ENCODE measurements around the gene CCDC74A.
"Not testable (repeated sequence)": the region's sequence is repeated elsewhere in the genome, so short reads cannot be mapped to it uniquely, and the experiment has no call there.

Gene CCDC74A

GRCh38 chr2:131521961-131522781, 5.5 kb upstream of the CCDC74A start:
- no peak overlapping the region for H3K4me3 ChIP-seq
- H3K27ac ChIP-seq, result no peak overlapping the region
- no peaks in the 10 kb centered on the region for H3K27me3 ChIP-seq
- no peaks in the 10 kb centered on the region for H3K9me3 ChIP-seq
- H3K36me3 ChIP-seq, result peaks cover 9 to 46% (median 35%) of the 10 kb centered on the region in 3 donors
- no peak for TF ChIP-seq CTCF (IDR thresholded peaks at IDR 0.05)
- no peak for DNase-seq
- H3K4me1 ChIP-seq, result peaks cover 0 to 2% (median 0%) of the 10 kb centered on the region in 4 donors
- intact Hi-C loops (cut with DNase I; ENCODE audit: low total_unique reads), result no loop called here

GRCh38 chr2:131525256-131525655, 2.4 kb upstream of the CCDC74A start:
- peaks cover 0 to 15% (median 5%) of the 10 kb centered on the region in 4 donors for H3K4me1 ChIP-seq
- H3K9me3 ChIP-seq; H3K27ac ChIP-seq; H3K27me3 ChIP-seq; intact Hi-C loops (cut with DNase I; ENCODE audit: low total_unique reads); H3K4me3 ChIP-seq: not testable (repeated sequence)
- peaks cover 4 to 15% (median 7%) of the 10 kb centered on the region in 3 donors for H3K36me3 ChIP-seq
- DNase-seq, result peak in 1 of 2 donors; percentile 23

GRCh38 chr2:131528981-131529863, 1.5 kb downstream of the CCDC74A start:
- H3K4me3 ChIP-seq, result peak overlapping the region; percentile 45 to 52
- H3K36me3 ChIP-seq; intact Hi-C loops (cut with DNase I; ENCODE audit: low total_unique reads); H3K27ac ChIP-seq; H3K27me3 ChIP-seq; H3K9me3 ChIP-seq: not testable (repeated sequence)
- peak in 1 of 2 donors; percentile 65 for DNase-seq
- H3K4me1 ChIP-seq, result peaks cover 0 to 15% (median 5%) of the 10 kb centered on the region in 4 donors

- H3K36me3 ChIP-seq; H3K9me3 ChIP-seq; H3K4me3 ChIP-seq; H3K27me3 ChIP-seq; H3K27ac ChIP-seq; intact Hi-C loops (cut with DNase I; ENCODE audit: low total_unique reads): not testable (repeated sequence)
- peaks cover 0 to 15% (median 5%) of the 10 kb centered on the region in 4 donors for H3K4me1 ChIP-seq
- DNase-seq, result peak in 1 of 2 donors; percentile 47
Measured at GRCh38 chr2:131529864-131530445, 2.3 kb downstream of the CCDC74A start.

GRCh38 chr2:131530626-131531344, 3.1 kb downstream of the CCDC74A start:
- DNase-seq, result peak in 1 of 2 donors; percentile 55
- H3K27ac ChIP-seq, result not testable (repeated sequence)

GRCh38 chr2:131531547-131532185, 4.0 kb downstream of the CCDC74A start:
- H3K27ac ChIP-seq; intact Hi-C loops (cut with DNase I; ENCODE audit: low total_unique reads); DNase-seq; H3K9me3 ChIP-seq; H3K36me3 ChIP-seq; H3K27me3 ChIP-seq; H3K4me3 ChIP-seq: not testable (repeated sequence)
- H3K4me1 ChIP-seq, result peaks cover 0 to 15% (median 5%) of the 10 kb centered on the region in 4 donors

More at GRCh38 chr2:131530626-131531344, 3.1 kb downstream of the CCDC74A start:
- H3K4me1 ChIP-seq, result peaks cover 0 to 15% (median 5%) of the 10 kb centered on the region in 4 donors
- intact Hi-C loops (cut with DNase I; ENCODE audit: low total_unique reads); H3K4me3 ChIP-seq; H3K9me3 ChIP-seq; H3K36me3 ChIP-seq; H3K27me3 ChIP-seq: not testable (repeated sequence)

- H3K36me3 ChIP-seq; H3K27ac ChIP-seq; H3K4me3 ChIP-seq; H3K9me3 ChIP-seq; H3K27me3 ChIP-seq; intact Hi-C loops (cut with DNase I; ENCODE audit: low total_unique reads): not testable (repeated sequence)
- peaks cover 0 to 11% (median 5%) of the 10 kb centered on the region in 4 donors for H3K4me1 ChIP-seq
- DNase-seq, result peak in 1 of 2 donors; percentile 51
Measured at GRCh38 chr2:131532723-131533608, 5.3 kb downstream of the CCDC74A start.

- intact Hi-C loops (cut with DNase I; ENCODE audit: low total_unique reads); H3K4me1 ChIP-seq; H3K9me3 ChIP-seq; H3K4me3 ChIP-seq; DNase-seq; H3K27me3 ChIP-seq; H3K36me3 ChIP-seq; H3K27ac ChIP-seq: not testable (repeated sequence)
Measured at GRCh38 chr2:131533609-131534316, 6.1 kb downstream of the CCDC74A start.

- H3K4me1 ChIP-seq; intact Hi-C loops (cut with DNase I; ENCODE audit: low total_unique reads); H3K9me3 ChIP-seq; H3K27me3 ChIP-seq; H3K27ac ChIP-seq; H3K4me3 ChIP-seq; DNase-seq; H3K36me3 ChIP-seq: not testable (repeated sequence)
Measured at GRCh38 chr2:131534317-131534672, 6.6 kb downstream of the CCDC74A start.

GRCh38 chr2:131534965-131535364, 7.3 kb downstream of the CCDC74A start:
- H3K9me3 ChIP-seq; intact Hi-C loops (cut with DNase I; ENCODE audit: low total_unique reads); H3K4me1 ChIP-seq: not testable (repeated sequence)

More at GRCh38 chr2:131534965-131535364, 7.3 kb downstream of the CCDC74A start:
- H3K27ac ChIP-seq, H3K36me3 ChIP-seq, DNase-seq, H3K27me3 ChIP-seq, H3K4me3 ChIP-seq: not testable (repeated sequence)
